HepG2 (cell line): Measurements from ENCODE around the gene VMO1. TPM values are rescaled to one million over a fixed set of nuclear protein-coding genes. Genes with fewer than 3 reads are reported as not detected.

Experiments used
- FOXC1 ChIP-seq: sonication (generic); formaldehyde crosslinking; IDR thresholded peaks from 2 replicates; pipeline ENCODE4 v1.8.0; 2022; ENCODE audit warnings: mild to moderate bottlenecking, missing genetic modification reagents, borderline replicate concordance
- MAF1 ChIP-seq: sonication (generic); formaldehyde crosslinking; IDR thresholded peaks from 2 replicates; pipeline ENCODE4 v1.5.0; 2020; ENCODE audit warnings: missing genetic modification reagents, borderline replicate concordance
- PAWR ChIP-seq: sonication (generic); formaldehyde crosslinking; IDR thresholded peaks from 2 replicates; pipeline ENCODE4 v1.4.0; 2020; ENCODE audit warnings: missing genetic modification reagents, mild to moderate bottlenecking, borderline replicate concordance
- SMARCE1 ChIP-seq: fragments of 450-650 bp; IDR thresholded peaks from 2 replicates; pipeline ENCODE4 v1.6.1; 2017; ENCODE audit warnings: borderline replicate concordance
- ZFAT ChIP-seq: sonication (generic); formaldehyde crosslinking; conservative IDR thresholded peaks from 2 replicates; pipeline ENCODE4 v1.8.1; 2023; ENCODE audit warnings: missing genetic modification reagents, inconsistent platforms
- ZKSCAN1 ChIP-seq: fragments of 150-350 bp; IDR thresholded peaks from 2 replicates; pipeline ENCODE4 v1.6.1; 2014; ENCODE audit warnings: low read length
- ZNF260 ChIP-seq: sonication (generic); formaldehyde crosslinking; IDR thresholded peaks from 2 replicates; pipeline ENCODE4 v1.4.0; 2020; ENCODE audit warnings: missing genetic modification reagents, low read depth, mild to moderate bottlenecking, borderline replicate concordance
- ZNF556 ChIP-seq: sonication (generic); formaldehyde crosslinking; IDR thresholded peaks from 2 replicates; pipeline ENCODE4 v1.4.0; 2020; ENCODE audit warnings: mild to moderate bottlenecking, missing genetic modification reagents, borderline replicate concordance
- ZNF670 ChIP-seq: sonication (generic); formaldehyde crosslinking; IDR thresholded peaks from 2 replicates; pipeline ENCODE4 v1.8.0; 2022; ENCODE audit warnings: mild to moderate bottlenecking, missing genetic modification reagents, borderline replicate concordance
- ZNF672 ChIP-seq: sonication (generic); formaldehyde crosslinking; IDR thresholded peaks from 2 replicates; pipeline ENCODE4 v1.8.1; 2022; ENCODE audit warnings: missing genetic modification reagents
- ZNF781 ChIP-seq: sonication (generic); formaldehyde crosslinking; IDR thresholded peaks from 2 replicates; pipeline ENCODE4 v1.5.1; 2020; ENCODE audit warnings: borderline replicate concordance, mild to moderate bottlenecking, missing genetic modification reagents; ENCODE audit errors: not compliant biosample characterization
- ZNF839 ChIP-seq: sonication (generic); formaldehyde crosslinking; IDR thresholded peaks from 2 replicates; pipeline ENCODE4 v1.4.0; 2020; ENCODE audit warnings: missing genetic modification reagents, mild to moderate bottlenecking, borderline replicate concordance
- polyA plus RNA-seq, 8 experiments: library from polyadenylated mRNA; depleted of rRNA in 3 of 8; stranded (reverse) in 7 of 8; unstranded in 1 of 8; fragments of >200 nt; fragmentation: Illumina TruSeq in 4 of 8; extraction: Trizol in 4 of 8; gene quantifications; 2 replicates each; pipeline versions ENCODE4 v1.2.1 to v1.2.3, GENCODE V29; 2011 to 2016; ENCODE audit warnings: low read depth in 4 of 8, missing spikeins in 1 of 8, mixed read lengths in 1 of 8; ENCODE audit not compliant: insufficient read depth in 1 of 8
- total RNA-seq, 5 experiments: library from RNA; depleted of rRNA; stranded (reverse); fragments of >200 nt; fragmentation: Illumina TruSeq; extraction: Trizol; gene quantifications; 2 replicates each; pipeline ENCODE4 v1.2.3, GENCODE V29; 2016; ENCODE audit warnings: low read depth in 1 of 5
- TF ChIP-seq, protein P1 (sequence below): sonication (generic); formaldehyde crosslinking; IDR thresholded peaks from 2 replicates; pipeline ENCODE4 v1.4.0; 2020; ENCODE audit warnings: missing genetic modification reagents, borderline replicate concordance
- TF ChIP-seq, protein P2 (sequence below): sonication (generic); formaldehyde crosslinking; IDR thresholded peaks from 2 replicates; pipeline ENCODE4 v1.5.0; 2020; ENCODE audit warnings: mild to moderate bottlenecking, missing genetic modification reagents
- TF ChIP-seq, protein P3 (sequence below): sonication (generic); formaldehyde crosslinking; IDR thresholded peaks from 2 replicates; pipeline ENCODE4 v1.8.0; 2022; ENCODE audit warnings: missing genetic modification reagents, mild to moderate bottlenecking, moderate library complexity, borderline replicate concordance

The VMO1 gene
- total and polyA plus RNA-seq, 2 of the 13 experiments (the other 11 are each of a cell fraction or from before 2014, with no cell fraction given), result not detected

DNA sequence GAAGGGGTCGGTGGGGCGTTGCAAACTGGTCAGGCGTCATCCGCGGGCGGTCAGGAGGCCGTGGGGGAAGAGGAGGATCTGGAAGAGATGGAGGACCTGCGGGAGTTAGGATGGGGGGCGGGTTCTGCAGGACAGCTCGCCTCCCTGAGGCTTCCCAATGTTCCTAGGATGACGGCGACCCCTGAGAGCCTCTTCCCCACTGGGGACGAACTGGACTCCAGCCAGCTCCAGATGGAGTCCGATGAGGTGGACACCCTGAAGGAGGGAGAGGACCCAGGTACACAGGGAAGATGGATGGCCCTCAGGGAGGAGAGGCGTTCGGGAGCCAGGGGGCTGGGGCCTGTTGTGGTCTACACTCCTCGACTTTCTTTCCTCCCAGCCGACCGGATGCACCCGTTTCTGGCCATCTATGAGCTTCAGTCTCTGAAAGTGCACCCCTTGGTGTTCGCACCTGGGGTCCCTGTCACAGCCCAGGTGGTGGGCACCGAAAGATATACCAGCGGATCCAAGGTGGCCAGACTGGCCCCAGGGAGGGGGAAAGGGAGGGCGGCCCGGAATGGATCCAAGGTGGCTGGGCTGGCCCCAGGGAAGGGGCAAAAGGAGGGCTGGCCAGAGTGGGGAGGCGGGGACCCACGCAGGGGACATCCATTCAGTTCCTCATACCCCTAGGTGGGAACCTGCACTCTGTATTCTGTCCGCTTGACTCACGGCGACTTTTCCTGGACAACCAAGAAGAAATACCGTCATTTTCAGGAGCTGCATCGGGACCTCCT is 21.6 kb upstream of the VMO1 start (continued):
- TF ChIP-seq, protein P1, sequence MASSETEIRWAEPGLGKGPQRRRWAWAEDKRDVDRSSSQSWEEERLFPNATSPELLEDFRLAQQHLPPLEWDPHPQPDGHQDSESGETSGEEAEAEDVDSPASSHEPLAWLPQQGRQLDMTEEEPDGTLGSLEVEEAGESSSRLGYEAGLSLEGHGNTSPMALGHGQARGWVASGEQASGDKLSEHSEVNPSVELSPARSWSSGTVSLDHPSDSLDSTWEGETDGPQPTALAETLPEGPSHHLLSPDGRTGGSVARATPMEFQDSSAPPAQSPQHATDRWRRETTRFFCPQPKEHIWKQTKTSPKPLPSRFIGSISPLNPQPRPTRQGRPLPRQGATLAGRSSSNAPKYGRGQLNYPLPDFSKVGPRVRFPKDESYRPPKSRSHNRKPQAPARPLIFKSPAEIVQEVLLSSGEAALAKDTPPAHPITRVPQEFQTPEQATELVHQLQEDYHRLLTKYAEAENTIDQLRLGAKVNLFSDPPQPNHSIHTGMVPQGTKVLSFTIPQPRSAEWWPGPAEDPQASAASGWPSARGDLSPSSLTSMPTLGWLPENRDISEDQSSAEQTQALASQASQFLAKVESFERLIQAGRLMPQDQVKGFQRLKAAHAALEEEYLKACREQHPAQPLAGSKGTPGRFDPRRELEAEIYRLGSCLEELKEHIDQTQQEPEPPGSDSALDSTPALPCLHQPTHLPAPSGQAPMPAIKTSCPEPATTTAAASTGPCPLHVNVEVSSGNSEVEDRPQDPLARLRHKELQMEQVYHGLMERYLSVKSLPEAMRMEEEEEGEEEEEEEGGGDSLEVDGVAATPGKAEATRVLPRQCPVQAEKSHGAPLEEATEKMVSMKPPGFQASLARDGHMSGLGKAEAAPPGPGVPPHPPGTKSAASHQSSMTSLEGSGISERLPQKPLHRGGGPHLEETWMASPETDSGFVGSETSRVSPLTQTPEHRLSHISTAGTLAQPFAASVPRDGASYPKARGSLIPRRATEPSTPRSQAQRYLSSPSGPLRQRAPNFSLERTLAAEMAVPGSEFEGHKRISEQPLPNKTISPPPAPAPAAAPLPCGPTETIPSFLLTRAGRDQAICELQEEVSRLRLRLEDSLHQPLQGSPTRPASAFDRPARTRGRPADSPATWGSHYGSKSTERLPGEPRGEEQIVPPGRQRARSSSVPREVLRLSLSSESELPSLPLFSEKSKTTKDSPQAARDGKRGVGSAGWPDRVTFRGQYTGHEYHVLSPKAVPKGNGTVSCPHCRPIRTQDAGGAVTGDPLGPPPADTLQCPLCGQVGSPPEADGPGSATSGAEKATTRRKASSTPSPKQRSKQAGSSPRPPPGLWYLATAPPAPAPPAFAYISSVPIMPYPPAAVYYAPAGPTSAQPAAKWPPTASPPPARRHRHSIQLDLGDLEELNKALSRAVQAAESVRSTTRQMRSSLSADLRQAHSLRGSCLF (CRISPR knock-in tag), result no peak
- TF ChIP-seq ZNF260 (CRISPR knock-in tag) (no peak), FOXC1 (CRISPR knock-in tag) (no peak), ZNF839 (CRISPR knock-in tag) (no peak), ZKSCAN1 (no peak), SMARCE1 (no peak), MAF1 (no peak), ZNF672 (CRISPR knock-in tag) (no peak), PAWR (CRISPR knock-in tag) (no peak), ZNF670 (no peak), ZFAT (no peak), ZNF556 (CRISPR knock-in tag) (0 out of 2 replicates have a peak, but pooled peaks have one; percentile 24), ZNF781 (CRISPR knock-in tag) (no peak)
- TF ChIP-seq, protein P2, sequence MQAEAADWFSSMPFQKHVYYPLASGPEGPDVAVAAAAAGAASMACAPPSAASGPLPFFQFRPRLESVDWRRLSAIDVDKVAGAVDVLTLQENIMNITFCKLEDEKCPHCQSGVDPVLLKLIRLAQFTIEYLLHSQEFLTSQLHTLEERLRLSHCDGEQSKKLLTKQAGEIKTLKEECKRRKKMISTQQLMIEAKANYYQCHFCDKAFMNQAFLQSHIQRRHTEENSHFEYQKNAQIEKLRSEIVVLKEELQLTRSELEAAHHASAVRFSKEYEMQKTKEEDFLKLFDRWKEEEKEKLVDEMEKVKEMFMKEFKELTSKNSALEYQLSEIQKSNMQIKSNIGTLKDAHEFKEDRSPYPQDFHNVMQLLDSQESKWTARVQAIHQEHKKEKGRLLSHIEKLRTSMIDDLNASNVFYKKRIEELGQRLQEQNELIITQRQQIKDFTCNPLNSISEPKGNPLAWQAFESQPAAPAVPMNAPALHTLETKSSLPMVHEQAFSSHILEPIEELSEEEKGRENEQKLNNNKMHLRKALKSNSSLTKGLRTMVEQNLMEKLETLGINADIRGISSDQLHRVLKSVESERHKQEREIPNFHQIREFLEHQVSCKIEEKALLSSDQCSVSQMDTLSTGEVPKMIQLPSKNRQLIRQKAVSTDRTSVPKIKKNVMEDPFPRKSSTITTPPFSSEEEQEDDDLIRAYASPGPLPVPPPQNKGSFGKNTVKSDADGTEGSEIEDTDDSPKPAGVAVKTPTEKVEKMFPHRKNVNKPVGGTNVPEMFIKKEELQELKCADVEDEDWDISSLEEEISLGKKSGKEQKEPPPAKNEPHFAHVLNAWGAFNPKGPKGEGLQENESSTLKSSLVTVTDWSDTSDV (CRISPR knock-in tag), result no peak
- TF ChIP-seq, protein P3, sequence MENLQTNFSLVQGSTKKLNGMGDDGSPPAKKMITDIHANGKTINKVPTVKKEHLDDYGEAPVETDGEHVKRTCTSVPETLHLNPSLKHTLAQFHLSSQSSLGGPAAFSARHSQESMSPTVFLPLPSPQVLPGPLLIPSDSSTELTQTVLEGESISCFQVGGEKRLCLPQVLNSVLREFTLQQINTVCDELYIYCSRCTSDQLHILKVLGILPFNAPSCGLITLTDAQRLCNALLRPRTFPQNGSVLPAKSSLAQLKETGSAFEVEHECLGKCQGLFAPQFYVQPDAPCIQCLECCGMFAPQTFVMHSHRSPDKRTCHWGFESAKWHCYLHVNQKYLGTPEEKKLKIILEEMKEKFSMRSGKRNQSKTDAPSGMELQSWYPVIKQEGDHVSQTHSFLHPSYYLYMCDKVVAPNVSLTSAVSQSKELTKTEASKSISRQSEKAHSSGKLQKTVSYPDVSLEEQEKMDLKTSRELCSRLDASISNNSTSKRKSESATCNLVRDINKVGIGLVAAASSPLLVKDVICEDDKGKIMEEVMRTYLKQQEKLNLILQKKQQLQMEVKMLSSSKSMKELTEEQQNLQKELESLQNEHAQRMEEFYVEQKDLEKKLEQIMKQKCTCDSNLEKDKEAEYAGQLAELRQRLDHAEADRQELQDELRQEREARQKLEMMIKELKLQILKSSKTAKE (CRISPR knock-in tag), result no peak
